Superior temporal gyrus (tissue), 1 donor: Measurements from ENCODE around the gene TTC8.

Source experiments
- DNase-seq: peaks from one replicate; pipeline ENCODE4 v3.0.0-alpha.2; 2016; ENCODE audit errors: extremely low spot score

Gene TTC8

GRCh38 chr14:88868558-88869159, 44.2 kb downstream of the TTC8 start:
- DNase-seq = no peak

- DNase-seq = peak; percentile 48
Measured at GRCh38 chr14:88870777-88871176, 46.3 kb downstream of the TTC8 start.

- peak; percentile 62 for DNase-seq
Measured at GRCh38 chr14:88871429-88871828, 47.0 kb downstream of the TTC8 start.

GRCh38 chr14:88872976-88873375, 48.5 kb downstream of the TTC8 start:
- DNase-seq = no peak

- no peak for DNase-seq
Measured at GRCh38 chr14:88877192-88877591, 52.7 kb downstream of the TTC8 start.

GRCh38 chr14:88879022-88879421, 54.6 kb downstream of the TTC8 start:
- DNase-seq = no peak

GRCh38 chr14:88882236-88882635, 57.8 kb downstream of the TTC8 start:
- DNase-seq = no peak

- DNase-seq = no peak
Measured at GRCh38 chr14:88895116-88895515, 70.7 kb downstream of the TTC8 start.

GRCh38 chr14:88901189-88901588, 76.7 kb downstream of the TTC8 start:
- no peak for DNase-seq

GRCh38 chr14:88901991-88902390, 77.5 kb downstream of the TTC8 start:
- no peak for DNase-seq

- DNase-seq = no peak
Measured at GRCh38 chr14:88902850-88903249, 78.4 kb downstream of the TTC8 start.

- no peak for DNase-seq
Measured at GRCh38 chr14:88904206-88904647, 79.8 kb downstream of the TTC8 start.

GRCh38 chr14:88904864-88905263, 80.4 kb downstream of the TTC8 start:
- no peak for DNase-seq

GRCh38 chr14:88908216-88908615, 83.8 kb downstream of the TTC8 start:
- no peak for DNase-seq

- DNase-seq = no peak
Measured at GRCh38 chr14:88910386-88910785, 85.9 kb downstream of the TTC8 start.

- DNase-seq = no peak
Measured at GRCh38 chr14:88911809-88912208, 87.4 kb downstream of the TTC8 start.

GRCh38 chr14:88914956-88915355, 90.5 kb downstream of the TTC8 start:
- no peak for DNase-seq

GRCh38 chr14:88919502-88919901, 95.1 kb downstream of the TTC8 start:
- DNase-seq = no peak
